SK-N-SH (cell line): ENCODE data around the gene HEY2.

ENCODE experiments used
- FOSL2 ChIP-seq: IDR thresholded peaks from 2 replicates; pipeline ENCODE4 v1.4.0; 2012; ENCODE audit warnings: low read depth, mild to moderate bottlenecking, moderate library complexity, borderline replicate concordance
- FOXM1 ChIP-seq: IDR thresholded peaks from 2 replicates; pipeline ENCODE4 v1.4.0; 2012; ENCODE audit warnings: low read depth, mild to moderate bottlenecking
- GATA2 ChIP-seq: sonication (generic); formaldehyde crosslinking; IDR thresholded peaks from 2 replicates; pipeline ENCODE4 v1.5.0; 2020; ENCODE audit warnings: mild to moderate bottlenecking, missing genetic modification reagents
- MEF2A ChIP-seq: IDR thresholded peaks from 2 replicates; pipeline ENCODE4 v1.4.0; 2012; ENCODE audit warnings: low read depth, borderline replicate concordance
- MXI1 ChIP-seq: IDR thresholded peaks from 2 replicates; pipeline ENCODE4 v1.6.1; 2012; ENCODE audit warnings: mild to moderate bottlenecking, low read depth, low read length, improper control_type of control experiment
- POLR2AphosphoS5 ChIP-seq: IDR thresholded peaks from 2 replicates; pipeline ENCODE4 v1.6.1; 2012; ENCODE audit warnings: low read depth, low read length
- RAD21 ChIP-seq: IDR thresholded peaks from 2 replicates; pipeline ENCODE4 v1.6.1; 2012; ENCODE audit warnings: mild to moderate bottlenecking, low read length
- TAF1 ChIP-seq: IDR thresholded peaks from 2 replicates; pipeline ENCODE4 v1.6.1; 2012; ENCODE audit warnings: low read depth, mild to moderate bottlenecking, low read length, moderate library complexity, borderline replicate concordance
- TF ChIP-seq, protein P1 (sequence below): fragments of 200-600 bp; sonication (generic); IDR thresholded peaks from 2 replicates; pipeline ENCODE4 v1.6.1; 2017; ENCODE audit warnings: antibody characterized with exemption, mild to moderate bottlenecking, moderate library complexity
- TF ChIP-seq, protein P2 (sequence below): IDR thresholded peaks from 2 replicates; pipeline ENCODE4 v1.4.0; 2012; ENCODE audit warnings: low read depth
- TF ChIP-seq, protein P3 (sequence below): IDR thresholded peaks from 2 replicates; pipeline ENCODE4 v1.4.0; 2012; ENCODE audit warnings: low read depth, borderline replicate concordance
- TF ChIP-seq, protein P4 (sequence below): IDR thresholded peaks from 2 replicates; pipeline ENCODE4 v1.4.0; 2012; ENCODE audit warnings: low read depth, borderline replicate concordance
- TF ChIP-seq, protein P5 (sequence below): fragments of 150-350 bp; IDR thresholded peaks from 2 replicates; pipeline ENCODE4 v1.6.1; 2017; ENCODE audit warnings: antibody characterized with exemption, low read length, low read depth, borderline replicate concordance

DNA sequence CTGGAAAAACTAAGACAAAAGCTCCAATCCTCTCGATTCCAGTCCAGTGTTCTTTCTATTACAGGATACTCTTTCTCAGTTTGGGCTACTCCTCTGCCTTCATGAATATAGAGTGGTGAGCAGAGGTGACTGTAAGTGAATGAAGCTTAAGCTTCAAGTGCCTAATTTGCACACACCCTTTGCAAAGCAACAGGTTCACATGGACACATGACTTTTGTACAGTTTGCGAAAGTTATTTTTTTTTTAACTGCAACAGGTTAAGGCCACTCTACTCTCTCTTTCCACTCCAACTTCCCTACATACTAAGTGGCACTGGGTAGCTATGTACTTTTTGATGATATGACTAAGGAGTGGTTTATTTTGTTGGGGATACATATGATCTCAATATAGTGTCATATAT lies 19.4 kb upstream of the HEY2 start:
- TF ChIP-seq, protein P1, sequence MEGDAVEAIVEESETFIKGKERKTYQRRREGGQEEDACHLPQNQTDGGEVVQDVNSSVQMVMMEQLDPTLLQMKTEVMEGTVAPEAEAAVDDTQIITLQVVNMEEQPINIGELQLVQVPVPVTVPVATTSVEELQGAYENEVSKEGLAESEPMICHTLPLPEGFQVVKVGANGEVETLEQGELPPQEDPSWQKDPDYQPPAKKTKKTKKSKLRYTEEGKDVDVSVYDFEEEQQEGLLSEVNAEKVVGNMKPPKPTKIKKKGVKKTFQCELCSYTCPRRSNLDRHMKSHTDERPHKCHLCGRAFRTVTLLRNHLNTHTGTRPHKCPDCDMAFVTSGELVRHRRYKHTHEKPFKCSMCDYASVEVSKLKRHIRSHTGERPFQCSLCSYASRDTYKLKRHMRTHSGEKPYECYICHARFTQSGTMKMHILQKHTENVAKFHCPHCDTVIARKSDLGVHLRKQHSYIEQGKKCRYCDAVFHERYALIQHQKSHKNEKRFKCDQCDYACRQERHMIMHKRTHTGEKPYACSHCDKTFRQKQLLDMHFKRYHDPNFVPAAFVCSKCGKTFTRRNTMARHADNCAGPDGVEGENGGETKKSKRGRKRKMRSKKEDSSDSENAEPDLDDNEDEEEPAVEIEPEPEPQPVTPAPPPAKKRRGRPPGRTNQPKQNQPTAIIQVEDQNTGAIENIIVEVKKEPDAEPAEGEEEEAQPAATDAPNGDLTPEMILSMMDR = no peak
- TF ChIP-seq MEF2A = no peak
- no peak for TF ChIP-seq POLR2AphosphoS5
- no peak for TF ChIP-seq FOXM1
- TF ChIP-seq, protein P2, sequence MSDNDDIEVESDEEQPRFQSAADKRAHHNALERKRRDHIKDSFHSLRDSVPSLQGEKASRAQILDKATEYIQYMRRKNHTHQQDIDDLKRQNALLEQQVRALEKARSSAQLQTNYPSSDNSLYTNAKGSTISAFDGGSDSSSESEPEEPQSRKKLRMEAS = no peak
- TF ChIP-seq, protein P3, sequence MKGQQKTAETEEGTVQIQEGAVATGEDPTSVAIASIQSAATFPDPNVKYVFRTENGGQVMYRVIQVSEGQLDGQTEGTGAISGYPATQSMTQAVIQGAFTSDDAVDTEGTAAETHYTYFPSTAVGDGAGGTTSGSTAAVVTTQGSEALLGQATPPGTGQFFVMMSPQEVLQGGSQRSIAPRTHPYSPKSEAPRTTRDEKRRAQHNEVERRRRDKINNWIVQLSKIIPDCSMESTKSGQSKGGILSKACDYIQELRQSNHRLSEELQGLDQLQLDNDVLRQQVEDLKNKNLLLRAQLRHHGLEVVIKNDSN = no peak
- TF ChIP-seq RAD21 = no peak
- no peak for TF ChIP-seq FOSL2
- TF ChIP-seq, protein P4, sequence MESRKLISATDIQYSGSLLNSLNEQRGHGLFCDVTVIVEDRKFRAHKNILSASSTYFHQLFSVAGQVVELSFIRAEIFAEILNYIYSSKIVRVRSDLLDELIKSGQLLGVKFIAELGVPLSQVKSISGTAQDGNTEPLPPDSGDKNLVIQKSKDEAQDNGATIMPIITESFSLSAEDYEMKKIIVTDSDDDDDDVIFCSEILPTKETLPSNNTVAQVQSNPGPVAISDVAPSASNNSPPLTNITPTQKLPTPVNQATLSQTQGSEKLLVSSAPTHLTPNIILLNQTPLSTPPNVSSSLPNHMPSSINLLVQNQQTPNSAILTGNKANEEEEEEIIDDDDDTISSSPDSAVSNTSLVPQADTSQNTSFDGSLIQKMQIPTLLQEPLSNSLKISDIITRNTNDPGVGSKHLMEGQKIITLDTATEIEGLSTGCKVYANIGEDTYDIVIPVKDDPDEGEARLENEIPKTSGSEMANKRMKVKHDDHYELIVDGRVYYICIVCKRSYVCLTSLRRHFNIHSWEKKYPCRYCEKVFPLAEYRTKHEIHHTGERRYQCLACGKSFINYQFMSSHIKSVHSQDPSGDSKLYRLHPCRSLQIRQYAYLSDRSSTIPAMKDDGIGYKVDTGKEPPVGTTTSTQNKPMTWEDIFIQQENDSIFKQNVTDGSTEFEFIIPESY = no peak
- TF ChIP-seq TAF1 = no peak
- no peak for TF ChIP-seq GATA2 (CRISPR knock-in tag)
- TF ChIP-seq MXI1 = no peak
- TF ChIP-seq, protein P5, sequence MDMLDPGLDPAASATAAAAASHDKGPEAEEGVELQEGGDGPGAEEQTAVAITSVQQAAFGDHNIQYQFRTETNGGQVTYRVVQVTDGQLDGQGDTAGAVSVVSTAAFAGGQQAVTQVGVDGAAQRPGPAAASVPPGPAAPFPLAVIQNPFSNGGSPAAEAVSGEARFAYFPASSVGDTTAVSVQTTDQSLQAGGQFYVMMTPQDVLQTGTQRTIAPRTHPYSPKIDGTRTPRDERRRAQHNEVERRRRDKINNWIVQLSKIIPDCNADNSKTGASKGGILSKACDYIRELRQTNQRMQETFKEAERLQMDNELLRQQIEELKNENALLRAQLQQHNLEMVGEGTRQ = no peak
